Progenitor cell of endocrine pancreas (in vitro differentiated cells): Measurements from ENCODE around the gene NOX3. TPM values are rescaled to one million over a fixed set of nuclear protein-coding genes. Genes with fewer than 3 reads are reported as not detected.

Source experiments
- DNase-seq: peaks from one replicate; pipeline ENCODE4 v3.0.0; 2021; ENCODE audit warnings: low spot score; ENCODE audit not compliant: unreplicated experiment
- H3K27ac Mint-ChIP-seq: 2 replicates; pipeline ENCODE4 v1.8.0; 2021; ENCODE audit warnings: mild to moderate bottlenecking, moderate library complexity, mixed read lengths
- H3K27me3 Mint-ChIP-seq: 2 replicates; pipeline ENCODE4 v1.8.0; 2021; ENCODE audit warnings: mixed read lengths
- H3K36me3 Mint-ChIP-seq: 2 replicates; pipeline ENCODE4 v1.8.0; 2022; ENCODE audit warnings: mixed read lengths; ENCODE audit not compliant: insufficient read depth
- H3K4me1 Mint-ChIP-seq: 2 replicates; pipeline ENCODE4 v1.8.0; 2021; ENCODE audit warnings: low read depth, mixed read lengths
- H3K4me3 Mint-ChIP-seq: 2 replicates; pipeline ENCODE4 v1.8.0; 2021; ENCODE audit warnings: low read depth, mild to moderate bottlenecking, moderate library complexity, mixed read lengths
- H3K9me3 Mint-ChIP-seq: 2 replicates; pipeline ENCODE4 v1.8.0; 2021; ENCODE audit warnings: low read depth, mixed read lengths
- CTCF ChIP-seq: fragments of 200-600 bp; sonication (generic); IDR thresholded peaks from one replicate; pipeline ENCODE4 v1.5.0; 2021; ENCODE audit warnings: antibody characterized with exemption, mild to moderate bottlenecking; ENCODE audit not compliant: unreplicated experiment
- total RNA-seq: library from RNA; stranded (reverse); gene quantifications from 2 replicates; pipeline ENCODE4 v1.2.1, GENCODE V29; 2021

The NOX3 gene
- total RNA-seq, 1 donor from 2014 or later: not detected

GRCh38 chr6:155395339-155395738 lies 60.3 kb downstream of the NOX3 start:
- TF ChIP-seq CTCF: no peak
- no peaks in the 10 kb centered on the region for H3K9me3 Mint-ChIP-seq
- no peak for DNase-seq

GRCh38 chr6:155389130-155389529 lies 66.5 kb downstream of the NOX3 start:
- H3K36me3 Mint-ChIP-seq: no peaks in the 10 kb centered on the region
- DNase-seq: no peak
- no peak for TF ChIP-seq CTCF
- H3K9me3 Mint-ChIP-seq: no peaks in the 10 kb centered on the region
- H3K4me3 Mint-ChIP-seq: no peak overlapping the region
- H3K4me1 Mint-ChIP-seq: no peaks in the 10 kb centered on the region
- no peak overlapping the region for H3K27ac Mint-ChIP-seq
- H3K27me3 Mint-ChIP-seq: no peaks in the 10 kb centered on the region

More at GRCh38 chr6:155395339-155395738, 60.3 kb downstream of the NOX3 start:
- no peaks in the 10 kb centered on the region for H3K36me3 Mint-ChIP-seq
- peaks cover 13% of the 10 kb centered on the region for H3K4me1 Mint-ChIP-seq
- H3K4me3 Mint-ChIP-seq: no peak overlapping the region
- H3K27me3 Mint-ChIP-seq: no peaks in the 10 kb centered on the region
- H3K27ac Mint-ChIP-seq: no peak overlapping the region

- H3K27me3 Mint-ChIP-seq: no peaks in the 10 kb centered on the region
- H3K4me3 Mint-ChIP-seq: no peak overlapping the region
- DNase-seq: no peak
- TF ChIP-seq CTCF: no peak
- no peaks in the 10 kb centered on the region for H3K9me3 Mint-ChIP-seq
- no peaks in the 10 kb centered on the region for H3K36me3 Mint-ChIP-seq
- no peaks in the 10 kb centered on the region for H3K4me1 Mint-ChIP-seq
- no peak overlapping the region for H3K27ac Mint-ChIP-seq
Measured at GRCh38 chr6:155388591-155388990, 67.0 kb downstream of the NOX3 start.

GRCh38 chr6:155387481-155387880 lies 68.2 kb downstream of the NOX3 start:
- Mint-ChIP-seq H3K36me3 (no peaks in the 10 kb centered on the region), H3K4me3 (no peak overlapping the region), H3K9me3 (no peaks in the 10 kb centered on the region), H3K27ac (no peak overlapping the region), H3K4me1 (no peaks in the 10 kb centered on the region), H3K27me3 (no peaks in the 10 kb centered on the region)
- no peak for DNase-seq
- TF ChIP-seq CTCF: no peak

- Mint-ChIP-seq H3K36me3 (no peaks in the 10 kb centered on the region), H3K27ac (no peak overlapping the region), H3K4me1 (no peaks in the 10 kb centered on the region), H3K9me3 (no peaks in the 10 kb centered on the region), H3K27me3 (no peaks in the 10 kb centered on the region), H3K4me3 (no peak overlapping the region)
- TF ChIP-seq CTCF: no peak
- DNase-seq: no peak
Measured at GRCh38 chr6:155384321-155384952, 71.2 kb downstream of the NOX3 start.
